Bronchial epithelial cell (primary cell): ENCODE results near the gene CRELD1. TPM values are rescaled to one million over a fixed set of nuclear protein-coding genes. Genes with fewer than 3 reads are reported as not detected.
A peak's percentile ranks its signal among the peaks of the same experiment; 100 is the strongest.

ENCODE experiments used
- DNase-seq: peaks from one replicate; pipeline ENCODE4 v3.0.0-alpha.2; 2010; ENCODE audit warnings: low read depth
- FAIRE-seq: peaks from 2 replicates; lab custom pipeline; 2011; peaks lifted over from hg19 to GRCh38; lab: Jason Lieb, UNC
- H3K27me3 ChIP-seq: 2 replicates; pipeline ENCODE4 v1.5.1; 2011; ENCODE audit warnings: low read length; ENCODE audit not compliant: control insufficient read depth, insufficient read depth
- H3K36me3 ChIP-seq: 2 replicates; pipeline ENCODE4 v1.5.1; 2011; ENCODE audit warnings: low read length; ENCODE audit not compliant: control insufficient read depth, insufficient read depth
- H3K4me3 ChIP-seq: 2 replicates; pipeline ENCODE4 v1.5.1; 2011; ENCODE audit warnings: mild to moderate bottlenecking, low read depth, low read length, control low read depth
- total RNA-seq: library from RNA; depleted of rRNA; stranded (reverse); fragments of >200 nt; gene quantifications from 2 replicates; pipeline ENCODE4 v1.2.1, GENCODE V29; 2014
- TF ChIP-seq, protein P1 (sequence below): IDR thresholded peaks from 2 replicates; pipeline ENCODE4 v1.5.1; 2011; ENCODE audit warnings: mild to moderate bottlenecking, moderate library complexity, low read length, control low read depth, inconsistent platforms; ENCODE audit not compliant: insufficient read depth, severe bottlenecking

Gene CRELD1
- total RNA-seq, 1 donor from 2014 or later = 35.8 TPM

DNA sequence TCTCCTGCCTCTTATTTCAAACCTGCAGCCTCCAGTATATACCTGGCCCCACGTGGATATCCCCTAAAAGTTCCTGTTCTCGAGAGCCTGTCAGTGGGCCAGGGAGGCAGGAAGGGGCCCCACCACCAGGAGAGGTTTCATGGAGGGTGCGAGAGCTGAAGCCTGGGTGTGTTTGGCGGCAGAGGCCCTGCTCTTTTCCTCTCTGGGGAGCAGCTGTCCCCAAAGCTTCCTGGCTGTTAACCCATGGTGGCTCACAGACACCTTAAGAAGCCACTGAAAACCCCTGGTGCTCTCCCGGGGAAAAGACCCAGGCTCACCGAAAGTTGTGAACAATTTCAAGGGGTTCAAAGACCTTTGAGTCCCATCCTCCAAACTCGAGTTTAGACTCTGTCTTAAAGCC, 17.5 kb downstream of the CRELD1 start:
- DNase-seq (no peak), FAIRE-seq (no peak)
- no peak overlapping the region for H3K4me3 ChIP-seq
- H3K27me3 ChIP-seq = no peaks in the 10 kb centered on the region
- no peaks in the 10 kb centered on the region for H3K36me3 ChIP-seq
- TF ChIP-seq, protein P1, sequence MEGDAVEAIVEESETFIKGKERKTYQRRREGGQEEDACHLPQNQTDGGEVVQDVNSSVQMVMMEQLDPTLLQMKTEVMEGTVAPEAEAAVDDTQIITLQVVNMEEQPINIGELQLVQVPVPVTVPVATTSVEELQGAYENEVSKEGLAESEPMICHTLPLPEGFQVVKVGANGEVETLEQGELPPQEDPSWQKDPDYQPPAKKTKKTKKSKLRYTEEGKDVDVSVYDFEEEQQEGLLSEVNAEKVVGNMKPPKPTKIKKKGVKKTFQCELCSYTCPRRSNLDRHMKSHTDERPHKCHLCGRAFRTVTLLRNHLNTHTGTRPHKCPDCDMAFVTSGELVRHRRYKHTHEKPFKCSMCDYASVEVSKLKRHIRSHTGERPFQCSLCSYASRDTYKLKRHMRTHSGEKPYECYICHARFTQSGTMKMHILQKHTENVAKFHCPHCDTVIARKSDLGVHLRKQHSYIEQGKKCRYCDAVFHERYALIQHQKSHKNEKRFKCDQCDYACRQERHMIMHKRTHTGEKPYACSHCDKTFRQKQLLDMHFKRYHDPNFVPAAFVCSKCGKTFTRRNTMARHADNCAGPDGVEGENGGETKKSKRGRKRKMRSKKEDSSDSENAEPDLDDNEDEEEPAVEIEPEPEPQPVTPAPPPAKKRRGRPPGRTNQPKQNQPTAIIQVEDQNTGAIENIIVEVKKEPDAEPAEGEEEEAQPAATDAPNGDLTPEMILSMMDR = no peak

- Histone ChIP-seq H3K4me3 (peak overlapping the region; percentile 40), H3K27me3 (no peaks in the 10 kb centered on the region), H3K36me3 (no peaks in the 10 kb centered on the region)
- TF ChIP-seq, protein P1 = no peak
- FAIRE-seq (no peak), DNase-seq (no peak)
Observed at GRCh38 chr3:9951598-9951961, 17.9 kb downstream of the CRELD1 start.

- TF ChIP-seq, protein P1 = no peak
- Histone ChIP-seq H3K27me3 (no peaks in the 10 kb centered on the region), H3K4me3 (peak within 1 kb of the TSS; percentile 40), H3K36me3 (no peaks in the 10 kb centered on the region)
- no peak for DNase-seq
- no peak for FAIRE-seq
Observed at GRCh38 chr3:9951962-9952805, 18.6 kb downstream of the CRELD1 start, which contains the start of gene PRRT3. PRRT3 (minus strand) TSS chr3:9952408; CDS start chr3:9950115, 2,293 bp downstream.

- H3K27me3 ChIP-seq = no peaks in the 10 kb centered on the region
- no peak for FAIRE-seq
- DNase-seq = peak; percentile 25
- no peak overlapping the region for H3K4me3 ChIP-seq
- H3K36me3 ChIP-seq = no peaks in the 10 kb centered on the region
- TF ChIP-seq, protein P1 = no peak
Observed at GRCh38 chr3:9955067-9955502, 21.5 kb downstream of the CRELD1 start.

- FAIRE-seq (no peak), DNase-seq (no peak)
- Histone ChIP-seq H3K4me3 (no peak overlapping the region), H3K27me3 (no peaks in the 10 kb centered on the region), H3K36me3 (no peaks in the 10 kb centered on the region)
- TF ChIP-seq, protein P1 = no peak
Observed at GRCh38 chr3:9955611-9956352, 22.1 kb downstream of the CRELD1 start.
